ENCODE measurements around the gene PDE3B. TPM values are rescaled to one million over a fixed set of nuclear protein-coding genes. Genes with fewer than 3 reads are reported as not detected.

The PDE3B gene
- total and polyA plus RNA-seq, 12 donors = 0.42 to 4.2 (median 1.9) TPM

DNA sequence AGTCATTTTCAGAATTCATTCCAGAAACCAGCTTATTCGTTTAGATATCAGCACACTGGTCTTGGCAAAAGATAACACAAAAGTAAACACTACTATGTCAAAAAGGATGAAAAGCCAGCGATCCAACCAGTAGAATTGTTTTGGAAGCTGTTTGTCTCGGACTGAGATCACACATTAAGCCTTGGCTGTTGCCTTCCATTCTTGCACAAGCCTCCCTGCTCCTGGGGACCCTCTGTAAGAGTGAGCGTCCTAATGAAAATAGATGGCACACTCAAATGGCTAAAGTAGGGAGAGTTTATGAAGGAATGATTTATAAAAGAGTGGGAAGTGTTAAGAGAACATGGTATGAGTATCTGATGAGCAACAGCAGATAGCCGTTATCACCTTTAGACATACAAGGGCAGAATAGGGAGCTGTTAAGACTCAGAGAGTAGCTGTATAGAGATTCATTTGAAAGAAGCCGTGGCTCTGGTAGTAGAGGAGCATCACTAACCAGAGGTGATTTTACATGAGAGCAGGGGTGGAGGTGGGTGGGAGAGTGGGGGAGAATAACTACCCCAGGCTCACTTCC is 25.2 kb downstream of the PDE3B start:
- Histone ChIP-seq H3K4me3 (no peak overlapping the region), H3K27me3 (no peaks in the 10 kb centered on the region), H3K36me3 (replicated peaks in 1 of 2) (no peaks in the 10 kb centered on the region), H3K4me1 (replicated peaks in 1 of 2) (no peaks in the 10 kb centered on the region), H3K9me3 (replicated peaks in 1 of 3) (no peaks in the 10 kb centered on the region), H3K27ac (no peak overlapping the region)
- intact Hi-C loops (cut with DNase I) = no loop called here
- no peak for TF ChIP-seq POLR2A (IDR thresholded peaks at IDR 0.05)
- TF ChIP-seq, protein P1, sequence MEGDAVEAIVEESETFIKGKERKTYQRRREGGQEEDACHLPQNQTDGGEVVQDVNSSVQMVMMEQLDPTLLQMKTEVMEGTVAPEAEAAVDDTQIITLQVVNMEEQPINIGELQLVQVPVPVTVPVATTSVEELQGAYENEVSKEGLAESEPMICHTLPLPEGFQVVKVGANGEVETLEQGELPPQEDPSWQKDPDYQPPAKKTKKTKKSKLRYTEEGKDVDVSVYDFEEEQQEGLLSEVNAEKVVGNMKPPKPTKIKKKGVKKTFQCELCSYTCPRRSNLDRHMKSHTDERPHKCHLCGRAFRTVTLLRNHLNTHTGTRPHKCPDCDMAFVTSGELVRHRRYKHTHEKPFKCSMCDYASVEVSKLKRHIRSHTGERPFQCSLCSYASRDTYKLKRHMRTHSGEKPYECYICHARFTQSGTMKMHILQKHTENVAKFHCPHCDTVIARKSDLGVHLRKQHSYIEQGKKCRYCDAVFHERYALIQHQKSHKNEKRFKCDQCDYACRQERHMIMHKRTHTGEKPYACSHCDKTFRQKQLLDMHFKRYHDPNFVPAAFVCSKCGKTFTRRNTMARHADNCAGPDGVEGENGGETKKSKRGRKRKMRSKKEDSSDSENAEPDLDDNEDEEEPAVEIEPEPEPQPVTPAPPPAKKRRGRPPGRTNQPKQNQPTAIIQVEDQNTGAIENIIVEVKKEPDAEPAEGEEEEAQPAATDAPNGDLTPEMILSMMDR (IDR thresholded peaks at IDR 0.05) = no peak
- DNase-seq = no peak
- WGBS, 4 donors = 57 to 64% (median 62%) methylated on average over 6 of the region's 6 CpGs

DNA sequence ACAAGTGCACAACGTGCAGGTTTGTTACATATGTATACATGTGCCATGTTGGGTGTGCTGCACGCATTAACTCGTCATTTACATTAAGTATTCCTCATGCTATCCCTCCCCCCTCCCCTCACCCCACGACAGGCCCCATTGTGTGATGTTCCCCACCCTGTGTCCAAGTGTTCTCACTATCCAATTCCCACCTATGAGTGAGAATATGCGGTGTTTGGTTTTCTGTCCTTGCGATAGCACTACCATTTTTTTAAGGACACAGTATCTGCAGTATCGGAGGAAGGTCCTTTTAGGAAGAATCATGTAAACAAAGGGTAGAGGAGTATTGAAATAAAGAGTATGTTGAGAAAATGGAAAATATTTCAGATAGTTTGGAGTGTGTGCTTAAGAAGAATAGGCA is 25.9 kb downstream of the PDE3B start:
- Histone ChIP-seq H3K36me3 (replicated peaks in 1 of 2) (no peaks in the 10 kb centered on the region), H3K27me3 (no peaks in the 10 kb centered on the region), H3K4me3 (no peak overlapping the region), H3K4me1 (replicated peaks in 1 of 2) (no peaks in the 10 kb centered on the region), H3K27ac (no peak overlapping the region), H3K9me3 (replicated peaks in 1 of 3) (no peaks in the 10 kb centered on the region)
- no peak for DNase-seq
- WGBS, 4 donors = 67 to 76% (median 75%) methylated on average over 7 of the region's 7 CpGs
- TF ChIP-seq POLR2A (IDR thresholded peaks at IDR 0.05) = no peak
- TF ChIP-seq, protein P1 (IDR thresholded peaks at IDR 0.05) = no peak
- intact Hi-C loops (cut with DNase I) = no loop called here

DNA sequence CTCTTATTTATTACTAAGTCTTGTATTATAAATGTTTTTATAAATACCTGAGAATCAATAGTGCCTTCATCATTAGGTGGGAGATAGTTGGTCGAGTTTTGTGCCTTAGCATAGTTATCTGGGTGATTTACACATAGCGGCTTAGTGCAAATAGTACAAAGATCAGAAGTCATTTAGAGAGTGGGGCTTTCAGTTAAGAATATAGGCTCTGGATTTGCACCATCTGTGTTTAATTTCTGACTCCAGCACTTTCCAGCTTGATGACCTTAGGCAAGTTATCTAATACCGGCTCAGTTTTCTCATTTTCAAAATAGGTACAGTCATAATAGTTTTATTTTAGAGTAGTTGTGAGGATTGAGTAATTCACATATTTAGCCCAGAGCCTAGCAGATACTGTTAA is 26.4 kb downstream of the PDE3B start:
- Histone ChIP-seq H3K27me3 (no peaks in the 10 kb centered on the region), H3K4me1 (replicated peaks in 1 of 2) (no peaks in the 10 kb centered on the region), H3K9me3 (replicated peaks in 1 of 3) (no peaks in the 10 kb centered on the region), H3K4me3 (no peak overlapping the region), H3K36me3 (replicated peaks in 1 of 2) (no peaks in the 10 kb centered on the region), H3K27ac (no peak overlapping the region)
- TF ChIP-seq, protein P1 (IDR thresholded peaks at IDR 0.05) = no peak
- TF ChIP-seq POLR2A (IDR thresholded peaks at IDR 0.05) = no peak
- DNase-seq = no peak
- intact Hi-C loops (cut with DNase I) = no loop called here
- 70 to 79% (median 77%) methylated on average over 3 of the region's 3 CpGs for WGBS, 4 donors

DNA sequence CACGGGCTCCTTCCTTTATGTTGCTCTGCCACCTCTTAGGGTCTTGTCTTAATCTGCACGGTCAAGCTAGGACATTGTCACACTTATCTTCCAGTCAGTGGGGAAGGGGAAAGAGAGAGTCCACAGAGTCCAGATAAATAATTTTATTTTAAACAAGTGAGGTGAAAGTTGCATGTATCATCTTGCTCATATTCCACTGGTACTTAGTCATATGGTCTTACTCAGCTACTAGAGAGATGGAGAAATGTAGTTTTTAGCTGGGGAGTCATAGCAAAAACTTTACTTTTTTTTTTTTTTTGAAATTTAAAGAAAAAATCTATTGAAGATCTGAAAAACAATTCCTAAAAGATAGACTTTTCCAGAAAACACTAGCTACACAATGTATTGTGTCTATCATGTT is 29.0 kb downstream of the PDE3B start:
- WGBS, 4 donors = 73 to 87% (median 79%) methylated on average over 2 of the region's 2 CpGs
- no peak overlapping the region for H3K27ac ChIP-seq
- intact Hi-C loops (cut with DNase I) = no loop called here

More for the DNA sequence above, 29.0 kb downstream of the PDE3B start:
- Histone ChIP-seq H3K4me3 (no peak overlapping the region), H3K36me3 (replicated peaks in 1 of 2) (no peaks in the 10 kb centered on the region), H3K9me3 (replicated peaks in 1 of 3) (no peaks in the 10 kb centered on the region), H3K4me1 (replicated peaks in 1 of 2) (no peaks in the 10 kb centered on the region), H3K27me3 (no peaks in the 10 kb centered on the region)
- TF ChIP-seq POLR2A (IDR thresholded peaks at IDR 0.05) = no peak
- TF ChIP-seq, protein P1 (IDR thresholded peaks at IDR 0.05) = no peak
- no peak for DNase-seq

Measured in adrenal gland (tissue), 12 donors.